ENCODE data around the gene PFKL.

The PFKL gene

GRCh38 chr21:44314561-44314960 lies 14.7 kb downstream of the PFKL start:
- DNase-seq, result no peak

GRCh38 chr21:44315691-44316203 lies 15.9 kb downstream of the PFKL start:
- no peak for DNase-seq

DNA sequence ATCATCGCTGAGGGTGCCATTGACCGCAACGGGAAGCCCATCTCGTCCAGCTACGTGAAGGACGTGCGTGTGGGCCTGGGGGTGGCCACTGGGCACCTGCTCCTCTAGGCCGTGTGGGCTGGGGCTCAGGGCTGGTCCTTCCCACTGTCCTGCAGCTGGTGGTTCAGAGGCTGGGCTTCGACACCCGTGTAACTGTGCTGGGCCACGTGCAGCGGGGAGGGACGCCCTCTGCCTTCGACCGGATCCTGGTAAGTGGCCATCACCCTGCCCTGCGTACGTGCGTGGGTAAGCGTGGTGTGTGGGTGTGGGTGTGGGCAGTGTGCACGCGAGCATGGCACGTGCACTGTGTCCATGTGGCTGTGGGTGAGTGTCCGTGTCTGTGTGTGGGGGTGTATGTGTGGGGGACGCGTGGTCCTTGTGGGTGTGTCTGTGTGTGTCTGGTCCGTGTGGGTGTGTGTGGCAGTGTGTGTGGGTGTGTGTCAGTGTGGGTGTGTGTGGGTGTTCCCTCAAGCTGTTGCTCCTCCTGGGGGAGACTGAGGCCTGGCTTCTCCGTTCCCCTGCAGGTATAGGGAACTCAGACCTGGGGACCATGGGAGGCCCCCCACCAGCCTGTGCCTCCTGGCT lies 16.5 kb downstream of the PFKL start:
- DNase-seq, result no peak

DNA sequence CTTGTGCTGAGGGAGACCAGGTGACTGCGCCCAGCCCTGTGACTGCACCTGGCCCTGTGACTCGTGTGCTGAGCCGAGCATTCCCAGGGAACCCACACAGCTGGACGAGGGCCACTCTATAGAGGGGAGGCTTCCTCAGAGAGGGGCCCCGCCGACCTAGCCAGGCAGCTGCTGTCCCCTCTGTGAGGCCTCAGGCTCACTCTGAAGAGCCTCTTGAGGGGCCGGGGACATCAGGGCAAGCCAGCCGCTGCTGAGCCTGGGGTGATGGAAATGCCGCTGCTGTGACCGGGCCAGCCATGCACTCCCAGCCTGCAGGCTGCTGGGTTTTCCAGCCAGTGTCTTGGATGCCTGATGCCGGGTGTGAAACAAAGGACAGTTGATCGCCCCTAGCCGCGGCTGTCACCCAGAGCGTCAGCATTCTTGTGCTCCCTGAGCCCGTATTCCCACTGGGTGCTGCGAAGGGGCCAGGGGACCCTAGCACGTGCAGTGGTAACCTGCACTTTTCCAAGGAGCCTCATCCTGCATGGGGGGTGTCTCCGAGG lies 17.5 kb downstream of the PFKL start:
- no peak for DNase-seq

DNA sequence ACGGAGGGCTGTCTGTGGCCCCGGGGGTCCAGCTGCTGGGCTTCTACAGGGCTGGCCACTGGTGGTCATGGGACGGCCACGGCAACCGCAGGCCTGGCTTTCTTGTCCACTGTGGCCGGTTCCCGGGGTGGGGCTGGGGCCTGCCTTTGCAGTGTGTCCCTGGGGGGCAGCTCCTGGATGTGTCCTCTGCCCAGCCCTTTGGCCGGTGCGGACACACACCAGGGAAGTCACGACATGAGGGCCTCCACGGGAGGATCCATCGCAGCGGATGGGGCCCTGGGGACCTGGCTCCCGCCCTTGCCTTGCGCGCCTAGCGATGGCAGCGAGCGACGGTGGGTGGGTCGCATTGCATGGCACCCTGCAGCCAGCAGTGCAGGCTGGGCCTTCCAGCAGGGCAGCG lies 18.0 kb downstream of the PFKL start:
- DNase-seq, result no peak

DNA sequence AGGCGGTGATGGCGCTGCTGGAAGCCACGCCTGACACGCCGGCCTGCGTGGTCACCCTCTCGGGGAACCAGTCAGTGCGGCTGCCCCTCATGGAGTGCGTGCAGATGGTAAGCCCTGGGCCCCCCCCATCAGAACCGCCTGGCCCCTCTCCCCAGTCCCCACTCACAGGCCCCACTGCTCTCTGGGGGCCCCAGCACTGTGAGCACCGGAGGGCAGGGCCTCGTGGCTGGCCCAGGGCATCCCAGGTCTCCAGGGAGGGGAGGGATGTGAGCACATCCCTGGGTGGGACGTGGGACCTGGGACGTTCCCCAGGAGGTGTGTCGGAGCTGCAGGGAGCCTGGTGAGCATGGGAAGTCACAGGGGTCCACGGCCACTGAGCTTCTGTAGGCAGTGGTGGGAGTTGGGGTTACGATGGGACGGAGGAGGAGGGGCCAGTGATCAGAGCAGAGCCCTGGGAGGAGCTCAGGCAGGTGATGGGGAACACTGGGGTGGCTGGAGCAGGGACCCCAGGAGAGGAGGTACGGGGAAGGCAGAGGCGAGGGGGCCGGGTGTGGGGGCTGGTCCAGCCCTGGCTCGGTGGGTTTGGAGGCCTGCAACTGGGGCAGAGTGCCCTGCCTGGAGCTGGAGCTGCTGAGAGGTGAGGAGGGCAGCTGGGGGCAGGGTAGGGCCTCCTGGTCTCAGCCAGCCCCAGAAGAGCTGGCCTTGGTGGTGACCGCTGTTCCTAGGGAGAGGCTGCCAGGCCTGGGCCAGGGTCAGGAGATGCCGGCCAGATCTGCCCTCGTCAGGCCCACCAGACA lies 18.8 kb downstream of the PFKL start:
- DNase-seq, result no peak

DNA sequence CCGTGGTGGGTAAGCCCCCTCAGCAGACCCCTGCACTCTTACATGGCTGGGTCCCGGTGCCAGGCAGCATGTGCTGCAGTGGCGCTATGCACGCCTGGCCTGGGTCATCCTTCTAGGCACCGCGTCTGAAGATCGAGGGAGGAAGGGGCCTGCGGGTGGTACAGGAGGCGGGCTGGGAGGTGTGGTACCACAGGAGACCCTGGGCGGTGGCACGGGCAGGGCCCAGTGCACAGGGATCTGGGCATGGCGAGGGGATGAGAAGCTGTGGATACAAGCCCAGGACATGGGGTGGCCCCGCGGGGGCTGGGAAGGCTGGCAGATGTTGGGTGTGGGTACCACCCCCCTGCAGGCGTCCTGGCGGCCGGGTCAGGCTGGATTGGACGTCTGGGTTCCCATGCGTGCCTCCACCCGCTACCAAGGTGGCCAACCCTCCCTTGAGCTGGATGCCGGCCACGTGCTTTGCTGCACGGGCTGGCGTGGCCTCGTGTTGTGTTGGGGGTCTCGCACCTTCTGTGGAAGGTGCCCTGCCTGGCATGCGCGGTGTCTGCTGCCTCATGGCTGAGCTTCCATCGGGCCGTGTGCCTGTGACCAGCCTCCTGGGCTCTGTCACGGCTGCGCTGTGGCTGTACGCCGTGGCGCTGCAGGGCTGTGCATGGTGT lies 19.7 kb downstream of the PFKL start:
- no peak for DNase-seq

DNA sequence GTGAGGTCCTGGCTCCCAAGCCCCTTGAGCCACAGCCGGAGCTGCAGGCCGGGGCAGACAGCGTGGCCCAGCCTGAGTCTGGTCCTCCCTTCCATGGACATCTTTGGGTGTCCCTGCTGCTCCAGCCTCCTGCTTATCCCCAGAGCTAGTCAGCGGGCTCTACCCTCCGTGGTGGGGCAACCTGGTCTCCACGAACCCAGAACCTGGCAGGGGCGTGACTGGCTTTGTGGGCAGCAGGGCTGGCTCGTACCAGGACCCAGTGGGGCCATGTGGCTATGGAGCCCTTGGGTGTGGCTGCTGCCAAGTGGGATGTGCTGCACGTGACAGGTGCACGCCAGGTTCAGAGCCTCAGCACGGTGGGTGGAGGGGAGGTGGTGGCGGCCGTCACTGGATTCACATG lies 21.0 kb downstream of the PFKL start:
- no peak for DNase-seq

DNA sequence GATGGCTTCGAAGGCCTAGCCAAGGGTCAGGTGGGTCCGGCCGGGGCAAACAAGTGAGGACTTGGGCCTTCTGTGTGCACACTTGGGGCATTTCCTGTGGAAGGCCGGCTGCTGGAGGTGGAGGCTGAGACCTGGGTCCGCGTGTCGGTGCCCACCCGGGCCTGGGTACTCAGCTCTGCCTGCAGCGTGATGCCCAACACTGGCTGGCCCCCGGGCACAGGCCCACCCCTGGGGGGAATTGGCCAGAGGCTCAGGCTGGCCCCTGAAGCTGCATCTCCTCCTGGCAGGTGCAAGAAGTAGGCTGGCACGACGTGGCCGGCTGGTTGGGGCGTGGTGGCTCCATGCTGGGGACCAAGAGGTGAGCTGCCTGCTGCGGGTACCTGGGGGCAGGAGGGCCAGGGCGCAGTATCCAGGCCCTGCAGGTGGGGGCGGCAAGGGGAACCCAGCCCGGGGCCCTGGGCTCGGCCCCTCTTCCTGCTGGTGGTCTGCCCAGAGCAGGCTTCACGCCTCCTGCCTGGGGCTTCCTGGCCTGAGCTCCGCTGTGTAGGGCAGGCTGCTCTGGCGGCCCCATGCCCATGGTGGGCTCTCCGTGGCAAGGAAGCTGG lies 22.1 kb downstream of the PFKL start:
- no peak for DNase-seq

DNA sequence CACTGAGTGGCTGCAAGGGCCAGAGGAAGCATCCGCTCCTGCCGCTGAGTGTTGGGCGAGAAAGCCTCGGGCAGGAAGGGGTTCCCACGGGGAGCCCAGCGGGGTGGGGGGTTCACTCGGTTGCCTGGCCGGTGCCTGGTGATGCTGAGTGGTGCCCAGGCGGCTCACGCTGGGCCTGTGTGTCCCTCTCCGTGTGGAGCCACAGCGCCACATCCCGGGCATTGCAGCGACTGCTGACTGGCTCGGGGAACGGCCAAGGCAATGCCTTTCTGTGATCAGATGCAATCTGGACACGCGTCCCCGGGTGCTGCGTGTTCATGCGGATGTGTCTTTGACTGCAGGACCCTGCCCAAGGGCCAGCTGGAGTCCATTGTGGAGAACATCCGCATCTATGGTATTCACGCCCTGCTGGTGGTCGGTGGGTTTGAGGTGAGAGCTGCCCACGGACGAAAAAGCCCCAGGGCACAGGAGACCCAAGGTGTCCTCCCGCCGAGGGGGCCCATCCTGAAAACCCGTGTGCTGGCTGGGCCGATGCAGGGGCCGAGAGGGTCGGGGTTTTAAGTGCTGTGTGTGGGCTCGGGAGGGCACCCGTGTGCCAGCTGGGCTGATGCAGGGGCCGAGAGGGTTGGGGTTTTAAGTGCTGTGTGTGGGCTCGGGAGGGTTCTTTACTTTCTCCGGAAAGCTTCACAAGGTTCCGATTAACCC lies 22.9 kb downstream of the PFKL start:
- no peak for DNase-seq

DNA sequence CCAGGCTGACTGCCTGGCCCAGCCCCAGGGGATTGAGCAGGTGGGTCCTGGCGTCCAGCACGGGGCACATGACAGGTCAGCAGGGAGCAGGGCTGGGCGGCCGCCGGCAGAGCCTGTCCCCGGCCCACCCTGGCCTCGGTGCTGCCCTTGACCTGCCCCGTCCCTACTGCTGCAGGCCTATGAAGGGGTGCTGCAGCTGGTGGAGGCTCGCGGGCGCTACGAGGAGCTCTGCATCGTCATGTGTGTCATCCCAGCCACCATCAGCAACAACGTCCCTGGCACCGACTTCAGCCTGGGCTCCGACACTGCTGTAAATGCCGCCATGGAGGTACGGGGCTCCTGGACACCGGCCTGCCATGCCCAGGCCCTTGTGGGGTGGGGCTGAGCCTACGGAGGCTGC lies 23.7 kb downstream of the PFKL start:
- no peak for DNase-seq

- DNase-seq, result no peak
These were observed 24.4 kb downstream of the PFKL start for GRCh38 chr21:44324106-44324853.

- no peak for DNase-seq
These were observed 24.9 kb downstream of the PFKL start for GRCh38 chr21:44324854-44325107.

DNA sequence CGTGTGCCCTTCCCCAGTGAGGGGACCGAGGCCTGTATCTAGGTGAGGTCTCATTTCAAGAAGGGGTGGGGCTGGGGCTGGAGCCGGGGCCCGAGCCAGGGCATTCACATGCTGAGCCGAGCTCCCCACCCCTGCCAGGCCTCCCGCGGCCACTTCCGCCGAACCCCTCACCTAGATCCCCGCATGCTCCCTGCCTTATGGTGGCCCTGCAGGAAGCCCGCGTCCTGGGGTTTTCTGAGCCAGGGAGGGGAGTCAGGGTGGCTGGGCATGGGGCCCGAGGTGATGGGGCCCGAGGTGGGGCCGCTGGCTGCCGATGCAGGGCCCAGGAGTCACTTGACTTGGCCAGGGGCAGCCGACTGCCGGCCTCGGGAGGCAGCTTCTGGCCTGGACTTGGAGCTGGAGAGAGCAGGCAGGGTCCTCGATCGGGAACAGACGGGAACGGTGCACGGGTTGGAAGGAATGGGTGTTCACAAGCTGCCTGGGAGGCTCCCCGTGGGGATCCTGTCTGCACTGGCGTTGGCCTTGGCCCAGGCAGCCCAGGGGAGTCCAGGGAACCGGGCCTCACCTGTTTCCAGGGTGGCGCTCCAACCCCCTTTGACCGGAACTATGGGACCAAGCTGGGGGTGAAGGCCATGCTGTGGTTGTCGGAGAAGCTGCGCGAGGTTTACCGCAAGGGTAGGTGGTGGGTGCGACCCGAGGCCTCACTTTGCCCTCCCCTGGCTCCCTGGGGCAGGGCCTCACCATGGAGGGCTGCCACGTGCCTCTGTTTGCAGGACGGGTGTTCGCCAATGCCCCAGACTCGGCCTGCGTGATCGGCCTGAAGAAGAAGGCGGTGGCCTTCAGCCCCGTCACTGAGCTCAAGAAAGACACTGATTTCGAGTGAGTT lies 25.8 kb downstream of the PFKL start:
- no peak for DNase-seq

GRCh38 chr21:44326272-44326647 lies 26.4 kb downstream of the PFKL start:
- DNase-seq, result no peak

DNA sequence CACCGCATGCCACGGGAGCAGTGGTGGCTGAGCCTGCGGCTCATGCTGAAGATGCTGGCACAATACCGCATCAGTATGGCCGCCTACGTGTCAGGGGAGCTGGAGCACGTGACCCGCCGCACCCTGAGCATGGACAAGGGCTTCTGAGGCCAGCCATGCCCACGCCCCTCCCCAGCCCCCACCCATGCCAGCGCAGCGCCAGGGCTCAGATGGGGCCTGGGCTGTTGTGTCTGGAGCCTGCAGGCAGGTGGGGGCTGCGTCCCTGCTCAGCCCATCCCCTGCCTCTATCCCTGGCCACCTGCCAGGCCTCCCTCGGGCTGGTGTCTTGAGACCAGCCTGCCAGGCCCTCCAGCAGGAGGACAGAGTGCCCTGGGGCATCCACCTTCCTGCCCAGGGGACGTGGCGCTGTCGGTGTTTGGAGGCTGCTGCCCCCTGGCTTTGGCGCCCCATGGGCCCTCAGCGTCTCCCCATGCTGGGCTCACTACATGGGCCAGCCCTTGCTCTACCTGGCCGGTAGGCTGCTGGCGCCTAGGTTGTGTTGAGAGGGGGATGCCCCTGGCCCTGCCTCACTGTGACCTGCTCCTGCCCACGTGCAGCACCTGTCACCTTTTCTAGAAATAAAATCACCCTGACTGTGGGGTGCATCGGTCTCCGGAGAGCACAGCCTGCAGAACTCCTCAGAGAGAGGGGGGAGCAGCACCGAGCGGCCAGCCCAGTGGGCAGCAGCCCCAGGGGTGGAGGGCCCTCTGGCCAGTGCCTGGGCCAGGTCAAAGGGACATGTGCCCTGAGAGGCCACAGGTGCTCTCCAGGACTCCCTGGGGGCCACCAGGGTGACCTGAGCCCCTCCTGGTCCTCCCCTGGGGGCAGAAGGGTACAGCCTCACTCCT lies 27.1 kb downstream of the PFKL start:
- DNase-seq, result no peak

GRCh38 chr21:44327603-44327974 lies 27.7 kb downstream of the PFKL start:
- DNase-seq, result no peak

DNA sequence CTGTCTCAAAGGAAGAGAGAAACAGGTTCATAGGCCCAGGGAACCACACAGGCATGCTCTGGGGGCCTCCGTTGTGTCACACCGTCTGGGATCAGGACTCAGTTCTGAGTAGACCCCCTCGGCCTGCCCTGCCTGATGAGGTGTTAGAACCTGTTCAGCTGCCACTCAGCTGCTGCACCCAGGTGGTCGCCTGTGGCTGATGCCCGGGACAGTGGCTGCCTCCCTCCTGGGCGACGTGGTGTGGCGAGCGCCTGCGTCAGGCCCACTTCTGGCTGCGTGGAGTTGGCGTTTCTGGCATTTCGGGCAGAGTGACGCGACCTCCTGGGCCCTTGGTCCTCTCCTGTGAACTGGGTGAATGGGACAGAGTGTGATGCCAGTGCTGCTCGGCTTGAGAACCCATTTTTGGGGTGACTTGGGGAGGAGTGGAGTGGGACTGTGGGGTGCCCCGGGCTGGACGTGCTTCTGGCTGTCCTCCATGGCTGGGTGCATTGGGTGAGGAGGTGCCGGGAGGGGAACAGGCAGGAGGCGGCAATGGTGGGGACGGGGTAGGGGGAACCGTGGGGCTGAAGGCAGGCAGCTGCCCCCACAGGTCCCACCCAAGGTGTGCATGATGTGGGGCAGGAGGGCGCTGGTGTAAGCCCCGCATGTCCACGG lies 28.5 kb downstream of the PFKL start:
- no peak for DNase-seq

GRCh38 chr21:44329086-44329889 lies 29.4 kb downstream of the PFKL start:
- DNase-seq, result peak in 1 of 2 experiments; percentile 42

Measured in SHP77 (cell line).